SK-MEL-5 (cell line): ENCODE results near the gene RAG2. TPM values are rescaled to one million over a fixed set of nuclear protein-coding genes. Genes with fewer than 3 reads are reported as not detected.

ENCODE experiments used
- DNase-seq: peaks from one replicate; pipeline ENCODE4 v3.0.0-alpha.2; 2016; ENCODE audit warnings: low read depth, low spot score
- in situ Hi-C: cut with HindIII; loops from 2 replicates; pipeline ENCODE4 v1.10.0; 2016; ENCODE audit warnings: low sequenced_read_pairs, high pct_unique_total_duplicates, low pct_unique_long_range_greater_than_20kb
- polyA plus RNA-seq, 2 experiments: library from polyadenylated mRNA; depleted of rRNA; stranded (reverse); fragments of >200 nt; gene quantifications; 2 replicates each; pipeline ENCODE4 v1.2.3, GENCODE V29; 2015
- total RNA-seq: library from RNA; depleted of rRNA; stranded (reverse); fragments of >200 nt; shearing (Covaris generic); gene quantifications from 2 replicates; pipeline ENCODE4 v1.2.3, GENCODE V29; 2014; rRNA removed

Gene RAG2
- total RNA-seq: not detected in 2 replicates
- polyA plus RNA-seq (2015; cell fraction: cytosol; rRNA removed): not detected in 2 replicates
- not detected in 2 replicates for polyA plus RNA-seq (2015; cell fraction: nucleus; rRNA removed)

- DNase-seq: no peak
- in situ Hi-C loops: no loop called here
These were observed at the start of gene RAG2 for GRCh38 chr11:36598051-36598450. Gene RAG2 (minus strand): TSS chr11:36598236. CDS start chr11:36594168, 4,068 bp downstream.

- in situ Hi-C loops: no loop called here
- DNase-seq: no peak
These were observed 40.5 kb upstream of the RAG2 start for GRCh38 chr11:36638556-36638955.

- DNase-seq: peak; percentile 13
- in situ Hi-C loops: no loop called here
These were observed 37.2 kb upstream of the RAG2 start for GRCh38 chr11:36635066-36635862.

- peak; percentile 67 for DNase-seq
- in situ Hi-C loops: no loop called here
These were observed 33.7 kb upstream of the RAG2 start for GRCh38 chr11:36631774-36632173.

GRCh38 chr11:36628765-36629244 lies 30.8 kb upstream of the RAG2 start:
- DNase-seq: no peak
- in situ Hi-C loops: no loop called here

- DNase-seq: no peak
- in situ Hi-C loops: no loop called here
These were observed 30.1 kb upstream of the RAG2 start for GRCh38 chr11:36628141-36628540.

- no peak for DNase-seq
- in situ Hi-C loops: no loop called here
These were observed 29.4 kb upstream of the RAG2 start for GRCh38 chr11:36627471-36627870.

- no peak for DNase-seq
- in situ Hi-C loops: no loop called here
These were observed 29.0 kb upstream of the RAG2 start for GRCh38 chr11:36627006-36627405.

GRCh38 chr11:36623494-36623893 lies 25.5 kb upstream of the RAG2 start:
- in situ Hi-C loops: no loop called here
- no peak for DNase-seq

- in situ Hi-C loops: no loop called here
- DNase-seq: peak; percentile 73
These were observed 24.5 kb upstream of the RAG2 start for GRCh38 chr11:36622431-36623136.

- in situ Hi-C loops: no loop called here
- no peak for DNase-seq
These were observed 22.2 kb upstream of the RAG2 start for GRCh38 chr11:36620246-36620645.

- in situ Hi-C loops: no loop called here
- DNase-seq: no peak
These were observed 21.5 kb upstream of the RAG2 start for GRCh38 chr11:36619502-36619901.

GRCh38 chr11:36618363-36619047 lies 20.5 kb upstream of the RAG2 start:
- in situ Hi-C loops: no loop called here

GRCh38 chr11:36617543-36618362 lies 19.7 kb upstream of the RAG2 start:
- no peak for DNase-seq
- in situ Hi-C loops: no loop called here

More at GRCh38 chr11:36618363-36619047, 20.5 kb upstream of the RAG2 start:
- no peak for DNase-seq

GRCh38 chr11:36615826-36616225 lies 17.8 kb upstream of the RAG2 start:
- in situ Hi-C loops: no loop called here
- DNase-seq: no peak

GRCh38 chr11:36609383-36609782 lies 11.3 kb upstream of the RAG2 start:
- in situ Hi-C loops: no loop called here

GRCh38 chr11:36608491-36609199 lies 10.6 kb upstream of the RAG2 start:
- in situ Hi-C loops: no loop called here

More at GRCh38 chr11:36609383-36609782, 11.3 kb upstream of the RAG2 start:
- no peak for DNase-seq

More at GRCh38 chr11:36608491-36609199, 10.6 kb upstream of the RAG2 start:
- DNase-seq: no peak
